Measurements from ENCODE around the gene ZC3H7A.
A peak's percentile ranks its signal among the peaks of the same experiment; 100 is the strongest.

The ZC3H7A gene

DNA sequence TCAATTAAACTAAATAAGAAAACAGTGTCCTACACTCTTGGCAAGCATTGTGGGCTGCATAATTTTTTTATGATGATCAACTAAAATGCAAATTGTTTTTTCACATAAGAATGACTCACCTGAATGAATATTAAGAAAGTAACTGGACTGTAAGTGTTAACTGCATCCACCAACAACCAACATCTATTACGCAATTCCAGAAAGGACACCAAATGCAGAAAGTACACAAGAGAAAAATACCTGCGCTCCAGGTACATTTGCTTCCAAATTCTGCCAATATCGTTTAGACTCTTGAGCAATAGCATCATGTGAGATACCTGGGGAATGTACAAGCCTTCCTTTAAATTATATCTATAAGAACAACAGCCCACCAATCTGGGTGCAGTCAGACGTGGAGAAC, 34.6 kb downstream of the ZC3H7A start:
- no peak for DNase-seq

DNA sequence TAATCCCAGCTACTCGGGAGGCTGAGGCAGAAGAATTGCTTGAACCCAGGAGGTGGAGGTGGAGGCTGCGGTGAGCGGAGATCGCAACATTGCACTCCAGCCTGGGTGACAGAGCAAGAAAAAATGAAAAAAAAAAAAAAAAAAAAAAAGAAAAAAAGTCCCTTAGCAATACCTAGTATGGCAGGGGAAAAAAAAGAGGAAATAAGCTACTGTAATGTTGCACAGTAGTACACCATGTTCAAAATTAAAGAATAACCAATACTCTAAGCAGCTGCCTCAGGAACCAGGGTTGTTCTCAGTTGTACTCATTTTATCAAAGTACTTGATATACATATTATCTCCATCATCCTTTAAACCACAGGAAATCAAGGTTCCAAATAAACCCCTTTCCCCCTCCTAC, 37.1 kb downstream of the ZC3H7A start:
- no peak for DNase-seq

DNA sequence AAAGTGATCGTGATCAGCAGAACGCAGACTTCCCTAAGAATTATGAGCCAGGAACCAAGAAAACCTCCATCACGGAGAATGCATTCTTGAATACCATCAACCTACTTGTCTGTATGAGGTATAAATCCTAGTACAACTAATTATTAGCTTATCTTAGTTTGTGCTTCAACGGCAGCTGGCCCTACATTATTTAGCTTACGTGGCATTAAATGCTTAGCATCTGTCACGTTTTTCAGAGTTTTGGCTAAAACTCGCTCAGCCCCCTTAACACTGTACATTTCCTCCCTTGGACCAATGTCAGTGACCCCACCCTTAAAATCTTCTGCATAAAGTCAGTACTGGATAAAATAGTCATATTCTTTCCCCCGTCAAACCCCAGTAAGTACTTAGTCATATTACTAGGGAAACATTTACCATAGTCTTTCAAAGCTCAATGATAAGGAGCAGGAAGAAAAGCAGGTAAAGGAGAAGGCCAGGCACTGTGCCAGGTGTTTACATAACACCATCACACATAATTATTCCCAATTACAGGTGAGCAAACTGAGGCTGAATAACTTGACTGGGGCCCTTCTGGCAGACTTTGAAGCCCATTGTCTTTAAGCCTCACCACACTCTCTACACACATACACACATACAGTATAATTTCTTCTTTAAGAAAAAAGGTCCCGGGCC, 37.8 kb downstream of the ZC3H7A start:
- DNase-seq = no peak

DNA sequence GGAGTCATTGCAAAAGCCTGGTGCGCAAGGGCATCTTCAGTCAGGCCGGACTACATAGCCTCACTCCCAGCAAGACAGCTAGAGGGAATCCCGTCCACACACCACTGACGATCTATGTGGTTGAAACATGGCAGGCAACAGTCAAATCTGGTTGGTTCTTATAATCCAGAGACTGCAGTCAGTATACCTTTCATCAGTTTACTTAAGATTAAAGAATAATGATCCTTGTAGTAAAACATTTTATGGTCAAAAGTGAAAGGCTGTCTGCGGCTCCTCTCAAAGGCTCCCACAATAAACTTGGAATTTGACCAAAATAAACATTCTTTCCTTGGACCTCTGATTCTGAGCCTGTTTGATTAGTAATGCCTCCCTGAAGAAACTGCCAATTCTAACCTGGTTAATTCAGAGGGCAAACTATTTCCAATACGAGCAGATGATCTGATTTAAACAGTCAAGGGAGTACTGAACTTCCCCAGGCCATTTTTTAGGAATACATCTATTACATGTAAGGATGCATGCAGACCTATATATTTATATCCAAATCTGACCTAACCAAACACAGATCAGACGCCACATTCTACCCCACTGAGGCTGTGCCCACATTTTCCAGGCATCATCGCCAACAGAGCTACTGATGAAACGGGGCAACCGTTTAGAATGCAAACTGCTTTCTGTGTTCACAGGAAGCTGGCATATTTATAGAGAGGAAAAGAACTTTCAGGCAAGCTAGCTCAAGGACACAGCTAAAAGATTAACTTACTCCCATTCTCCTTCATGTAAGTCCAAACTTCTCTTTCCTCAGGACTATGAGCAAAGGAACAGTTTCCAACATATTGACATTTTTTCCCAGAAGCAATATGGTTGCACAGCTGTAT, 39.1 kb downstream of the ZC3H7A start:
- DNase-seq = no peak

DNA sequence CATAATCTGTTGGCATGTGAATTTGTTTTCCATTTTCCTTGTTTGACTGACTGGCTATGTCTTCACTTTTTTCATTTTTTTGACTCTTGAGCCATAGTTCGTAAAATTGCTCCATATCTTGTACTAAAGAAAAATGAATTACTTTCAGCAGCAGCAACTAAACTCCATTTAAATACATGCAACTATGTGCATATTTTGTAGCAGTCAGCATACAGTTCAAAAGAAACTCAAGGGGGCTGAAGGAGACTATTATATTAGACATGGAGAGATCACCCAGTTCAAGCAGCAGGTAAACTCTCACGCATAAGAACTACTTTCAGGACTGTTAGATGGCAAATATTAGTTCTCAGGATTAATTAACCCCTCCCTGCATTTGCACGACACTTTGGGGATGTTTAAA, 40.8 kb downstream of the ZC3H7A start:
- DNase-seq = no peak

DNA sequence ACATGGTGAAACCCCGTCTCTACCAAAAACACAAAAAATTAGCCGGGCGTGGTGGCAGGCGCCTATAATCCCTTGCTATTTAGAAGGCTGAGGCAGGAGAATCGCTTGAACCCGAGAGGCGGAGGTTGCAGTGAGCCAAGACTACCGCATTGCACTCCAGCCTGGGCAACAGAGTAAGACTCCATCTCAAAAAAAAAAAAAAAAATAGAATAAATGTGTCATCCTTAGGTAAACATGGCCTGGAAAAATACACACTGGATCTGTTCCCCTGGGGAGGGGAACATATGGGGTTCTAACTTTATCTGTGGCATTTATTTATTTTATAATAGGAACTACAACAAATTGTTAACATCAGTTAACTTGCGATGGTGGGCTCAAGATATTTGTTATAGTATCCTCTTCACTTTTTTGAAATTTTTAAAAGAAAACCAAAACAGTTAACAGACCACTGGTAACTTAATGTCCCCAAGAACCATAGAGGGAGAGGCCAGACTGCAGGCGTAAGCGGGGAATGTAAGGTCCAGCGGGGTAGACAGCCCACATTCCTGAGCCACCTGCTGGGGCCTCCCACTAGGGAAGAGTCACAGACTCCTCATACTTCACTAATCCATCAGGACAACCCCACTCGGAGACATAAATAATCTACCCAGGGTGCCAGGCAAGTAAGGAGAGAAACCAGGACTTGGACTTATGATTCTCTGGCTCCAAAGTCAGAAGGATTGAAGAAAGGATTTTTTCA, 41.9 kb downstream of the ZC3H7A start:
- no peak for DNase-seq

DNA sequence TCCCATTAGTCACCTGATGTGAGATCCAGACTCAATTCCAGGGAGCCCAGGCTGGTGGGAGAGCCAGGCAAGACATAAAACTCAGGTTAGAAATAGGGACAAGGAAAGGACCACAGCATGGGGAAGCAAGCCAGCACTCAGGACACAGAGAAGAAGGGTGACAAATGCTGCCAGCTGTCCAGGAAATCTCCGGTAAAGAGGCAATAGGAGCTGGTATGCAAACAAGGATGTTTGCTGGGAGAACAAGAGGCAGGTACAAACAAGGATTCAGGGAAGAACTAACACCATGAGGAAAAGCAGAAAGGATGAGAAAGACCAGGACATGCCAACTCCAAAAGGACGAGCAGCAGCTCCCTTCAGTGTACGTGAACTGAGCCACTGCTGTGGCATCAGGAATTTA, 44.2 kb downstream of the ZC3H7A start:
- no peak for DNase-seq

DNA sequence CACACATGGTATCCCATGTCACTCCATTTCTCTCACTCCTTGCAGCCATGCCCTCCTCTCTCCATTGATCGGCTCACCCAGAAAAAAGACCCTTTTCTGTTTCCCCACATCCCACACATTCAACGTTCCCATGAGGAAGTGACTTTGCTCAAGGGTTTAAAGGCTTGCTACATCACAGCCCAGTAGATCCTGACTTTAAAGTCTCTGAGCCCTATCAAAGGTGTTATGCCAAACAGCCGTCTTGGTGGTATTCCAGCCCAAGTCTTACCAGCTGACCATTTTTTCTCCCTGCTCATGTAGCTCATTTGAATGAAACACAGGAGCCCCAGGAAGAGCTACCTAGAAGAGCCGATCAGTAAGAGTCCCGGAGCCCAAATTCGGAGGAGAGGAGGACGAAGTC, 47.0 kb downstream of the ZC3H7A start:
- no peak for DNase-seq

DNA sequence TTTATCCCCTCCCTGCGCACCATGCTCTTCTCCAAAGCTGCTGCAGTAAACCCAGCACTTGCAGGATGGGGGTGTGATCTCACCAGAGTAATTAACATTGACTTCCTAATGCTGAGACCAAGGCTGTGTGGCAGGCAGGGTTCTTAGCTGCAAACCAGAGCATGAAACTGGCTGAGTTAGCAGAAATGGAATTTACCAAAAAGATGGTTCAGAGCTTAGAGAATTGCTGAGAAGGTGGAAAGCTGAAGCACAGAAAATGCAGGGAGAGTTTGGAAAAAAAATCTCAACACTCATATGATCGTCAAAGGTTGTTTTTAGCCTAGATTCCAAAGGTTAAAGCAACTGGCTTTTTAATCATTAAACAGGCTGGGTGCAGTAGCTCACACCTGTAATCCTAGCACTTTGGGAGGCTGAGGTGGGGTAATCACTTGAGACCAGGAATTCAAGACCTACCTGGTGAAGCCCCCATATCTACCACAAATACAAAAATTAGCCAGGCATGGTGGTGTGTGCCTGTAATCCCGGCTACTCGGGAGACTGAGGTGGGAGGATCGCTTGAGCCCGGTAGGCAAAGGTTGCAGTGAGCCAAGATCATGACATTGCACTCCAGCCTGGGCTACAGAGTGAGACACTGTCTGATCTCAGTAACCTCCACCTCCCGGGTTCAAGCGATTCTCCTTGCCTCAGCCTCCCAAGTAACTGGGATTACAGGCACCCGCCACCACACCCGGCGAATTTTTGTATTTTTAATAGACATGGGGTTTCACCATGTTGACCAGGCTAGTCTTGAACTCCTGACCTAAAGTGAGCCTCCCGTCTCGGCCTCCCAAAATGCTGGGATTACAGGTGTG, 48.4 kb downstream of the ZC3H7A start:
- no peak for DNase-seq

DNA sequence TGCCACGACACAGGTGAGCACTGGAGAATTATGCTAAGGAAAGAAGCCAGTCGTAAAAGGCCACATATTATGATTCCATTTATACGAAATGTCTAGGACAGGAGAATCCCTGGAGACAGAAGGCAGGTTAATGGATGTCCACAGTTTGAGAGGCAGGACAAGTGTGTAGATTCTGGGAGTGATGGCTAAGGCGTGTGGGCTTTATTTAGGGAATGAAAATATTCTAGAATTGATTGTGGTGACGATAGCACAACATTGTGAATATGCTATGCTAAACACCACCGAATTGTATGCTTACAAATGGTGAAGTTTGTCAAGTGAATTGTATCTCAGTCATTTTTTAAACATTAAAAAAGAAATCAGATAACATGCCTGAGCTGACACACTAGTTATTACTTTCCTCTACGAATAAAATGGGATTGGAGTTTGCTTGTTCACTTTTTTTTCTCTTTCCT, 49.1 kb downstream of the ZC3H7A start:
- DNase-seq = no peak

DNA sequence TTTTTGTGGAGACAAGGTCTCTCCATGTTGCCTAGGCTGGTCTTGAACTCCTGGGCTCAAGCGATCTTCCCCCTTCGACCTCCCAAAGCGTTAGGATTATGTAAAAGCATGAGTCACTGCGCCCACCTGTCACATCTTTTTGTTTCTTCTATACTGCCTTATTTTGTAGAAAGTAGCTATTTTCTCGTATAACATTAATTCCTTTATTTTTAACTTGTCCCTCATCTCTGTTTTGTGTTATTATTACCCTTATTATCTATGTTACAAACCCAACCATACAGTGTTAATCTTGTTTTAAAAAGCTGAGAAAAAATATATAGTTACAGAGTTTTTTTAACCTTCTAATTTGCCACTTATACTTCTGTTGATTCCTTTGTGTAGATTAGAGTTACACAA, 53.0 kb downstream of the ZC3H7A start:
- DNase-seq = no peak

DNA sequence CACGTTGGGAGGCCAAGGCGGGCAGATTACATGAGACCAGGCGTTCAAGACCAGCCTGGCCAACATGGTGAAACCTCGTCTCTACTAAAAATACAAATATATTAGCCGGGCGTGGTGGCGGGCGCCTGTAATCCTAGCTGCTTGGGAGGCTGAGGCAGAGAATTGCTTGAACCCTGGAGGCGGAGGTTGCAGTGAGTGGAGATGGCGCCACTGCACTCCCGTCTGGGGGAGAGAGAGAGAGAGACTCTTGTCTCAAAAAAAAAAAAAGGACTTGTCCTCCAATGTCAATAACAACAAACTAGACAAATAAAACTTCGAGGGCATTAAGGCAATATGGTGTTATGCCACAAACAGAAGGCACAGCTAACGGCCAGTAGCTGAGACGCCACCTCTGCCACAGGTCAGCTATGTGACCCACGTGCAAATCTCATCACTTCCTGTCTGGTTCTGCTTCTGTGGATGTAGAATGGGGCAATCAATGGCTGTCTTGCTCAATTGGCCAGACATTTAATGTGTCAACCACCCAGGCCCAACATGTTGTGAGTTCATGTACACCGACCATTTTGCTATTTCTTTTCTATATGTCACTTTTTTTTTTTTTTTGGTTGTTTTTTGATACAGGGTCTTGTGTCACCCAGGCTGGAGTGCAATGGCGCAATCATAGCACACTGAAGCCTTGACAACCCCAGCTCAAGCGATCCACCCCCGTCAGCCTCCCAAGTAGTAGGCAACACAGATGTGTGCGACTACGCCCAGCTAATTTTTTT, 53.6 kb downstream of the ZC3H7A start:
- peak; percentile 43 for DNase-seq

DNA sequence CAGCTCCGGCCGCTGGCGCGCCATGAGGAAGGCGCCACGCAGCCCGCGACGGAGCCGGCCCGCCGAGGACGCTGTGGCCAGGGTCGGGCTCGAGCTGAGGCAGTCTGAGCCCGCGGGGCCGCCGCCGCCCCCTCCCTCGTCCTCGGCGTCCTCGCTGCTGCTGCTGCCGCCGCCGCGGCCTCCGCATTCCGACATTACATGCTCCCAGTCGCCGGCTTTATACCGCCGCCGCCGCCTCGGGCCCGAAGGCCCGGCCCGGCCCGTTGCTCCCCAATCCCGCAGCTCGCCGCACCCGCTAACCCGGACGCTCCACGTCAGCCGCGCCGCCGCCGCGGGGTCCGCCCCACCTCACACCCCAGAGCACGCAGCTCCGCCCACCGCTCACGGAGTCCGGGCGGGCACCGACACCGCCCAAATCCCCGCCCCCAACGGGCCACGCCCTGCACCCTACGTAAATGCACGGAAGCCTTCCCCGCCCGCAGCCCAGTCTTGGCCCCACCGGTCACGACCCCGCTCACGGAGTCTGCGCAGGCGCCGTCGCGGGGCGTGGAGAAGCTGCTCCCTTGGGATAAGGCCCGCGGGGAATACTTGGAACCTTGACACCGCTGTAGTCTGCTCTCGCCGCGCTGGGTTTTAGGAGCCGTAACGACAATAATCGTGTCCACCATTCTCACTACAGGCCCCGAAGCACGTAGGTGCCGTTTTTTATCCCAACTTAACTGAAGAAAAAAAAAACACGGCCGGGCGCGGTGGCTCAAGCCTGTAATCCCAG, 54.3 kb downstream of the ZC3H7A start, which contains the start of gene TXNDC11:
TXNDC11 (minus strand) TSS at position 322 of the 772 bp plus-strand sequence; CDS start at position 195, 127 bp downstream.
- peak; percentile 100 for DNase-seq

DNA sequence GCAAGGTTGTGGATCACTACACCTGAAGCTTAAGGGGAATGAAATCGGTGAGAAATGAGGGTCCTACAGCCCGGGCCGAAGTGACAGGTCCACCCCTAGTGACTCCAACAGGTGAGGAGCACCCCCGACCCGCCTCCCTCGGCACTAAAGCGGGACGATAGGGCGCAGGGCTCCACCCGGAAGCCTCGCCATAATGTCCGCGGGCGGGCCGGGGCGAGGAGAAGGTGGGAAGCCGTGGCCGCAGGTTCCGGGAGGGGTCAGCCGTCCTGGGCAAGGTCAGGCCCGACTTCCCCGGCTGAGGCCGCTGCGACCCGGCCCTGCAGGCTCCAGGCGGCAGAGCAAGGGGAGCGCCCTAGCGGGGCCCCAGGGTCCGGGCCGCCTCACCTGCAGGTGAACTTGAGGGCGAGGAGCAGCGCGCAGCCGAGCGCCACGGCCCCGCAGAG, 54.9 kb downstream of the ZC3H7A start:
- peak; percentile 70 for DNase-seq

DNA sequence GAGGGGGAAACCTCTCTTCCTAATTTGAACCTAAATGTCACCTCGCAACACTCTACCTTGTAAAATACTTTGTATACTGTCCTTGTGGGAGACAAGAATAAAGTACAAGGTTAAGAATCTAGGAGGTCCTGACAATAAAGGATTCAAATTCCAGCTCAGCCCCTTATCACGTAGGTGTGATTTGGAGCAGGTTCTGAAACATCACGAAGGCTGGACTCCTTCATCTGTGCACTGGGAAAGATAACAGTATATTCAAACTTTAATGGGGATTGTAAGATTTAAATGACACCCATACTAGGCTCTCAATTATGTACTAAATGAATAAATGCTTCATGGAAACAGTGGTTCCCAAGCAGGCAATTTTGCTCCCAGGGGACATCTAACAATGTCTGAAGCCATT, 56.5 kb downstream of the ZC3H7A start:
- no peak for DNase-seq

DNA sequence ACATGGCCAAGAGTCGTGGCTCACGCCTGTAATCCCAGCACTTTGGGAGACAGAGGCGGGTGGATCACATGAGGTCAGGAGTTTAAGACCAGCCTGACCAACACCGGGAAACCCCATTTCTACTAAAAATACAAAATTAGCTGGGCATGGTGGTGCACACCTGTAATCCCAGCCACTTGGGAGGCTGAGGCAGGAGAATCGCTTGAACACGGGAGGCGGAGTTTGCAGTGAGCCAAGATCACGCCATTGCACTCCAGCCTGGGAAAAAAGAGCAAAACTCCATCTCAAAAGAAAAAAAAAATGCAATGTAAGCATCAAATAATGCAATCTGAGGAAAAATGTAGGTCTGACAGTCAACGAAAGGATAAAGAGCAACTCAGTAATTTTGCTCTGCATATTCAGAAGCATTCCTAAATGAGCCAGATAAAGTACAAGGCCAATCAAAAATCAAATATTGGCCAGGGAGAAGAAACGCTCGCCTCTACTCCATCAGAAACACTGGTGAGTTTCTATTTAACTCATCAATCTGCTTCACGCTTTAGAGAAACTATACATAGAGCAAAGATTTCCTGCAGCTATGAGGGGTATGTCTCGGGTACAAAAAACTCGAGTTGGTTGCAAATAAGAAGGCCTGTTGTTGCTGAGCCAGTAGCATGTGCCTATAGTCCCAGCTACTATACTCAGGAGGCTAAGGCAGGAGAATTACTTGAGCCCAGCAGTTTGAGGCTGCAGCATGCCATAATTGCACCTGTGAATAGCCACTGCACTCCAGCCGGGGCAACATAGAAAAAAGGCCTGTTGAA, 58.1 kb downstream of the ZC3H7A start:
- DNase-seq = no peak

DNA sequence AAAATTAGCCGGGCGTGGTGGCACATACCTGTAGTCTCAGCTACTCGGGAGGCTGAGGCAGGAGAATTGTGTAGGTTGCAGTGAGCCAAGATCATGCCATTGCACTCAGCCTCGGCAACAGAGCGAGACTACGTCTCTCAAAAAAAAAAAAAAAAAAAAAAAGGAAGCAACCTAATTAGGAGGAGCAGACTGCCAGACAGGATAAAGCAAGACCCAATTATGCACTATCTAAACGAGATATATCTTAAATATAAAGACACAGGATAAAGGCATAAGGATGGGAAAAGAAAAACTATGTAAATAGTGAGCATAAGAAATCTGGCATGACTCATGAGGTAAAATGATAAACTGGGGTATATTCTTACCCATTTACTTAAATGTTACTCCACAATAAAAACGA, 59.3 kb downstream of the ZC3H7A start:
- DNase-seq = no peak

DNA sequence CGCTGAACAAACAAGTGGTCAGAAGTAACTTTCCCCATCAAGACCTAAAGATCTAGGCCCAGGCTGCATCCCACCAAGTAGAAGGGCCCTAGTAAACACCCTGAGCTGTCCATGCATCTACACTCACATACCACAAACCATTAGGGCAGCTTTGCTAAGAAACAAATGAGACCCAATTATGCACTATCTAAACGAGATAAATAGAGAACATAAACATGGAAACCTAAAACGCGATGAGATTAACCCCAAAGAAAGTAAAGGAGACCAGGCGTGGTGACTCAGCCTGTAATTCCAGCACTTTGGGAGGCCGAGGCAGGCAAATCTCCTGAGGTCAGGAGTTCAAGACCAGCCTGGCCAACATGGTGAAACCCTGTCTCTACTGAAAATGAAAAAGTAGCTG, 60.2 kb downstream of the ZC3H7A start:
- DNase-seq = no peak

DNA sequence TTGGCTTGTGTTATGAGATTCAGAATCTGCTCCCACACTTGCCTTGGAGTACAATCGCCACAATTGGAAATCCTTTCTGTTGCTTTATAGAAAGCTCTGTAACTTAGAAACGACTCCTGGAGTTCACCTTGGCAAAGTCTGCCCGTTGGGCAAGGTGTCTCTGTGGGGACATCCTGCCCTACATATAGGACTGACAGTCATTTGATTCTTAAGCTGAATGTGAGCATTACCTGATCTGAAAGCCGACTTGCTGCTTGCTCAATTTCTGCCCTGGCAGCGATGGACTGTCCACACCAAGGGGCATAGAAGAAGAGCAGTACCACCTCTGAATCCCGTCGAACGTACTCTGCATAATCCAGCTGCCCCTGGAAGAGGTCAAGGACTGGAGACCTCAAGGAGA, 61.3 kb downstream of the ZC3H7A start:
- no peak for DNase-seq

DNA sequence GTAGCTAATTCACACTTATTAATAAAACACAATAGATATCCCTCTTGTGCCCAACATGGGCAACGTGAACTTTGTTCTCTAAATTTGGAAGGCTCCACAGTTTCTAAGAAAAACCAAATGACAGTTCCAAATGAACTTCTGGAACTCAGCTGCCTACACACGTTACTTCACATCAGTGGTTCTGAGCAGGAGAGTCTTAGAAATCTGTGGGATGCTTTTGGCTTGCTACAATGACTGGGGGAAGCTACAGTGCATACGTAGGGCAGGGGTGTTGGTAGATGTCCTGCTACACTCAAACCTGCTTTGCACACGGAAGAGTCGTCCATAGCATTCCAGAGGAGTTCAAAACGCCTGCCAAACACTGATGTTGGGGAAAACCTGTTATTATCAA, 62.4 kb downstream of the ZC3H7A start:
- no peak for DNase-seq

All from activated CD4-positive, CD25-positive, alpha-beta regulatory T cell treated with anti-CD3 and anti-CD28 coated beads, Interleukin-2, amount 50 U/mL, for 72 hours (primary cell).